ENCODE data around the gene RNF213.
"Not testable (repeated sequence)": the region's sequence is repeated elsewhere in the genome, so short reads cannot be mapped to it uniquely, and the experiment has no call there.

RNF213 gene

GRCh38 chr17:80256034-80256350 is 4.7 kb upstream of the RNF213 start:
- no peak overlapping the region for H3K27ac ChIP-seq
- TF ChIP-seq CTCF (IDR thresholded peaks at IDR 0.05), result no peak

GRCh38 chr17:80257716-80258213 is 2.9 kb upstream of the RNF213 start:
- H3K9me3 ChIP-seq, result no peaks in the 10 kb centered on the region
- H3K27ac ChIP-seq, result no peak overlapping the region
- no peaks in the 10 kb centered on the region for H3K36me3 ChIP-seq
- H3K4me1 ChIP-seq (ENCODE audit: control insufficient read depth in 1 of 2, insufficient read depth in 1 of 2, low read depth in 1 of 2, low read length in 1 of 2), result peaks cover 42 to 50% of the 10 kb centered on the region in 2 experiments
- TF ChIP-seq CTCF (IDR thresholded peaks at IDR 0.05), result no peak
- no peak overlapping the region for H3K4me3 ChIP-seq (ENCODE audit: low read depth in 1 of 2, low read length in 1 of 2)
- peaks cover 5% of the 10 kb centered on the region for H3K27me3 ChIP-seq

More at GRCh38 chr17:80256034-80256350, 4.7 kb upstream of the RNF213 start:
- no peaks in the 10 kb centered on the region for H3K9me3 ChIP-seq
- H3K4me1 ChIP-seq (ENCODE audit: control insufficient read depth in 1 of 2, insufficient read depth in 1 of 2, low read depth in 1 of 2, low read length in 1 of 2), result peaks cover 26 to 34% of the 10 kb centered on the region in 2 experiments
- H3K27me3 ChIP-seq, result peaks cover 5% of the 10 kb centered on the region
- H3K36me3 ChIP-seq, result no peaks in the 10 kb centered on the region
- no peak overlapping the region for H3K4me3 ChIP-seq (ENCODE audit: low read depth in 1 of 2, low read length in 1 of 2)

- H3K27me3 ChIP-seq, result not testable (repeated sequence)
These were observed 2.4 kb upstream of the RNF213 start for GRCh38 chr17:80258296-80258695.

GRCh38 chr17:80259457-80260068 is 1.1 kb upstream of the RNF213 start:
- Histone ChIP-seq H3K4me3 (ENCODE audit: low read depth in 1 of 2, low read length in 1 of 2) (peak overlapping the region; percentile 62 to 81), H3K27ac (peak overlapping the region; percentile 88), H3K4me1 (ENCODE audit: control insufficient read depth in 1 of 2, insufficient read depth in 1 of 2, low read depth in 1 of 2, low read length in 1 of 2) (peaks cover 50 to 56% of the 10 kb centered on the region in 2 experiments), H3K27me3 (peaks cover 5% of the 10 kb centered on the region), H3K9me3 (no peaks in the 10 kb centered on the region), H3K36me3 (peaks cover 2% of the 10 kb centered on the region)
- no peak for TF ChIP-seq CTCF (IDR thresholded peaks at IDR 0.05)

More at GRCh38 chr17:80258296-80258695, 2.4 kb upstream of the RNF213 start:
- H3K9me3 ChIP-seq; H3K36me3 ChIP-seq; H3K4me3 ChIP-seq (ENCODE audit: low read depth in 1 of 2, low read length in 1 of 2): not testable (repeated sequence)
- peaks cover 47 to 55% of the 10 kb centered on the region in 2 experiments for H3K4me1 ChIP-seq (ENCODE audit: control insufficient read depth in 1 of 2, insufficient read depth in 1 of 2, low read depth in 1 of 2, low read length in 1 of 2)
- H3K27ac ChIP-seq, result peak overlapping the region; percentile 88

- Histone ChIP-seq H3K27ac (peak overlapping the region; percentile 88), H3K4me1 (ENCODE audit: control insufficient read depth in 1 of 2, insufficient read depth in 1 of 2, low read depth in 1 of 2, low read length in 1 of 2) (peaks cover 48 to 54% of the 10 kb centered on the region in 2 experiments), H3K9me3 (no peaks in the 10 kb centered on the region), H3K36me3 (peaks cover 6% of the 10 kb centered on the region), H3K4me3 (ENCODE audit: low read depth in 1 of 2, low read length in 1 of 2) (peak overlapping the region; percentile 62 to 81), H3K27me3 (peaks cover 5% of the 10 kb centered on the region)
- TF ChIP-seq CTCF (IDR thresholded peaks at IDR 0.05), result peak; percentile 25
These were observed 550 bp upstream of the RNF213 start for GRCh38 chr17:80260069-80260535.

- peaks cover 18% of the 10 kb centered on the region for H3K36me3 ChIP-seq
- peak overlapping the region; percentile 98 for H3K27ac ChIP-seq
- TF ChIP-seq CTCF (IDR thresholded peaks at IDR 0.05), result no peak
- peaks cover 5% of the 10 kb centered on the region for H3K27me3 ChIP-seq
- H3K4me3 ChIP-seq (ENCODE audit: low read depth in 1 of 2, low read length in 1 of 2), result peak overlapping the region; percentile 94 to 97
- no peaks in the 10 kb centered on the region for H3K9me3 ChIP-seq
- H3K4me1 ChIP-seq (ENCODE audit: control insufficient read depth in 1 of 2, insufficient read depth in 1 of 2, low read depth in 1 of 2, low read length in 1 of 2), result peaks cover 45 to 49% of the 10 kb centered on the region in 2 experiments
These were observed 675 bp downstream of the RNF213 start for GRCh38 chr17:80261159-80261894.
